ENCODE results near the gene SLC49A3.
"Not testable (repeated sequence)": the region's sequence is repeated elsewhere in the genome, so short reads cannot be mapped to it uniquely, and the experiment has no call there.

DNA sequence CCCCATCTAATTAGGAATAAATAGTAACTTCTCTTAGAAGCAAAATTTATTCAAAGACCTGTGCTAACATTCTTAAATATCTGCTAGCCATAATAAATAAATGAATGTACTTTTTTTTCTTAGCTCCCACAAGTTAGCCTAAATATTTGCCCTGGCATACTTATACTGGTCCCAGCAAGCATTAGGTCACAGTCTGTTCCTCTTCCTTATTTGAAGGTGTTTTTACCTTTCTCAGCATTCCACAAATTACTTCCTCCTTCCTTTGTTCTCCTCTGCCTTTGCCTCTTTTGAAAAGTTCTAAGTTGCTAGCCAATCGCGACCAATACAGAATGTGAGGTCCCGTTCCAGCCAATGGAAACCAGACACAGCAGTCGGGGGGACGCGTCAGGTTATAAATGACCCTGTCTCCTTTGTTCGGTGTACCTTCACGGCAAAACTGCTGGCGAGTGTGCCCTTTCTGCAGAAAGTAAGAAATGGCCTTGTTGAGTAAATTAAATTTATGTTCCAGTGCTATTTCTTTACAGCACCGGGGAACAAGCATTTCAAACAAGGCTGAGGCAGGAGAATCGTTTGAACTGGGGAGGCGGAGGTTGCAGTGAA is 5.5 kb upstream of the SLC49A3 start:
- TF ChIP-seq, protein P1, sequence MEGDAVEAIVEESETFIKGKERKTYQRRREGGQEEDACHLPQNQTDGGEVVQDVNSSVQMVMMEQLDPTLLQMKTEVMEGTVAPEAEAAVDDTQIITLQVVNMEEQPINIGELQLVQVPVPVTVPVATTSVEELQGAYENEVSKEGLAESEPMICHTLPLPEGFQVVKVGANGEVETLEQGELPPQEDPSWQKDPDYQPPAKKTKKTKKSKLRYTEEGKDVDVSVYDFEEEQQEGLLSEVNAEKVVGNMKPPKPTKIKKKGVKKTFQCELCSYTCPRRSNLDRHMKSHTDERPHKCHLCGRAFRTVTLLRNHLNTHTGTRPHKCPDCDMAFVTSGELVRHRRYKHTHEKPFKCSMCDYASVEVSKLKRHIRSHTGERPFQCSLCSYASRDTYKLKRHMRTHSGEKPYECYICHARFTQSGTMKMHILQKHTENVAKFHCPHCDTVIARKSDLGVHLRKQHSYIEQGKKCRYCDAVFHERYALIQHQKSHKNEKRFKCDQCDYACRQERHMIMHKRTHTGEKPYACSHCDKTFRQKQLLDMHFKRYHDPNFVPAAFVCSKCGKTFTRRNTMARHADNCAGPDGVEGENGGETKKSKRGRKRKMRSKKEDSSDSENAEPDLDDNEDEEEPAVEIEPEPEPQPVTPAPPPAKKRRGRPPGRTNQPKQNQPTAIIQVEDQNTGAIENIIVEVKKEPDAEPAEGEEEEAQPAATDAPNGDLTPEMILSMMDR (IDR thresholded peaks at IDR 0.05), result not testable (repeated sequence)
- TF ChIP-seq EP300 (IDR thresholded peaks at IDR 0.05), result not testable (repeated sequence)
